Kidney (tissue), 14 donors: ENCODE results near the gene CLDN20. TPM values are rescaled to one million over a fixed set of nuclear protein-coding genes. Genes with fewer than 3 reads are reported as not detected.

Source experiments
- DNase-seq, 5 donors: peaks; one replicate each; pipeline ENCODE4 v3.0.0-alpha.2; 2013 to 2020
- FAIRE-seq: peaks from 2 replicates; lab custom pipeline; 2012; peaks lifted over from hg19 to GRCh38; lab: Jason Lieb, UNC
- H3K27ac ChIP-seq, 2 donors: one replicate each; pipeline ENCODE4 v1.7.0; 2013; ENCODE audit warnings: low read depth in 2 of 2, low read length in 2 of 2, inconsistent platforms in 1 of 2
- H3K27me3 ChIP-seq: one replicate; pipeline ENCODE4 v1.7.1; 2013; ENCODE audit warnings: low read length, inconsistent platforms; ENCODE audit not compliant: control insufficient read depth, insufficient read depth
- H3K36me3 ChIP-seq, 3 donors: one replicate each; pipeline versions ENCODE4 v1.7.0 to v1.7.1; 2013; ENCODE audit warnings: low read length in 3 of 3, control low read depth in 1 of 3, inconsistent platforms in 1 of 3; ENCODE audit not compliant: insufficient read depth in 3 of 3, control insufficient read depth in 2 of 3
- H3K4me1 ChIP-seq, 3 donors: one replicate each; pipeline versions ENCODE4 v1.7.0 to v1.7.1; 2013; ENCODE audit warnings: low read length in 3 of 3, inconsistent platforms in 1 of 3, low read depth in 1 of 3; ENCODE audit not compliant: control insufficient read depth in 2 of 3, insufficient read depth in 2 of 3
- H3K4me3 ChIP-seq, 3 donors: one replicate each; pipeline versions ENCODE4 v1.7.0 to v1.8.1; 2013; ENCODE audit warnings: low read length in 3 of 3, control low read depth in 1 of 3, inconsistent platforms in 1 of 3
- H3K9ac ChIP-seq, 3 donors: one replicate each; pipeline versions ENCODE4 v1.7.0 to v1.7.1; 2013; ENCODE audit warnings: low read length in 3 of 3, control low read depth in 1 of 3, inconsistent platforms in 1 of 3
- H3K9me3 ChIP-seq, 3 donors: one replicate each; pipeline versions ENCODE4 v1.7.0 to v1.7.1; 2013; ENCODE audit warnings: low read length in 3 of 3, control low read depth in 1 of 3, inconsistent platforms in 1 of 3; ENCODE audit not compliant: control insufficient read depth in 2 of 3, insufficient read depth in 1 of 3
- intact Hi-C: fragments of 100-400 bp; cut with DNase I; formaldehyde crosslinking; loops from one replicate; pipeline ENCODE4 v1.11.1; 2022
- polyA plus RNA-seq: library from polyadenylated mRNA; stranded (reverse); fragments of 350-450 nt; fragmentation: Illumina TruSeq; extraction: RNeasy Lipid Tissue Mini Kit (QIAGEN cat#74804); gene quantifications from one replicate; pipeline ENCODE4 v1.2.3, GENCODE V29; 2014; ENCODE audit warnings: low read depth, low replicate concordance; ENCODE audit not compliant: insufficient read depth
- total RNA-seq: library from RNA; stranded (reverse); fragmentation: NEBNext Ultra II Directional; extraction: Animal tissue kit (Norgen Biotek cat#: 25700); gene quantifications from one replicate; pipeline ENCODE4 v1.2.1, GENCODE V29; 2021
- TF ChIP-seq, protein P1 (sequence below): IDR thresholded peaks from 3 replicates; pipeline ENCODE4 v1.5.1; 2012; ENCODE audit warnings: mild to moderate bottlenecking, moderate library complexity, borderline replicate concordance; ENCODE audit not compliant: insufficient read depth; ENCODE audit errors: extremely low read depth
- donor health status: control.
- donor health status: control.
- donor health status: control.
- donor health status: control.
- donor health status: control.
- donor health status: DM: yes; HTN: yes; CAD: no.
- donor health status: Normal renal cell carcinoma (clear cell type).

Gene CLDN20
- total and polyA plus RNA-seq, 2 donors from 2014 or later, result 0.77 TPM; not detected in 1

DNA sequence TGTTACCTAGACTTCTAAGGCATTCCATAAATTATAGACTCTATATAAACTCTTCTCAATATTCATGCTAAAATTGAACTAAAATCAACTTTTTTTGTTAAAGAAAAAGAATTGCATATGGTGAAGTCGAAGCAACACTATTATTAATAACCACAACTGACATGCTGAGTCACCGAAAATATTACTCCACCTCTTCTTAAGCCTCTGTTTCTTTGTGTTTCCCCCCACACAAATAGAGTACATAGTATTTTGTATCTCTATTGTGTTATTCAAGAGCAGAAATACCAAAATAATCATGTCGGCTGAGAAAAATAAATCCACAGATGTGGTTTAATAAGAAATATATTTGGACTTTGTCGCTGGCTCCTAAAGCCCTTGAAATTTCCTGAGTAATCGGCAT is 26.7 kb downstream of the CLDN20 start:
- Histone ChIP-seq H3K27ac (no peak overlapping the region), H3K27me3 (no peaks in the 10 kb centered on the region), H3K4me1 (no peaks in the 10 kb centered on the region), H3K36me3 (peaks cover 2 to 6% (median 4%) of the 10 kb centered on the region in 3 donors), H3K9me3 (no peaks in the 10 kb centered on the region), H3K9ac (no peak overlapping the region), H3K4me3 (no peak overlapping the region)
- DNase-seq (no peak), FAIRE-seq (no peak)
- intact Hi-C loops, result no loop called here
- TF ChIP-seq, protein P1, sequence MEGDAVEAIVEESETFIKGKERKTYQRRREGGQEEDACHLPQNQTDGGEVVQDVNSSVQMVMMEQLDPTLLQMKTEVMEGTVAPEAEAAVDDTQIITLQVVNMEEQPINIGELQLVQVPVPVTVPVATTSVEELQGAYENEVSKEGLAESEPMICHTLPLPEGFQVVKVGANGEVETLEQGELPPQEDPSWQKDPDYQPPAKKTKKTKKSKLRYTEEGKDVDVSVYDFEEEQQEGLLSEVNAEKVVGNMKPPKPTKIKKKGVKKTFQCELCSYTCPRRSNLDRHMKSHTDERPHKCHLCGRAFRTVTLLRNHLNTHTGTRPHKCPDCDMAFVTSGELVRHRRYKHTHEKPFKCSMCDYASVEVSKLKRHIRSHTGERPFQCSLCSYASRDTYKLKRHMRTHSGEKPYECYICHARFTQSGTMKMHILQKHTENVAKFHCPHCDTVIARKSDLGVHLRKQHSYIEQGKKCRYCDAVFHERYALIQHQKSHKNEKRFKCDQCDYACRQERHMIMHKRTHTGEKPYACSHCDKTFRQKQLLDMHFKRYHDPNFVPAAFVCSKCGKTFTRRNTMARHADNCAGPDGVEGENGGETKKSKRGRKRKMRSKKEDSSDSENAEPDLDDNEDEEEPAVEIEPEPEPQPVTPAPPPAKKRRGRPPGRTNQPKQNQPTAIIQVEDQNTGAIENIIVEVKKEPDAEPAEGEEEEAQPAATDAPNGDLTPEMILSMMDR, result no peak

DNA sequence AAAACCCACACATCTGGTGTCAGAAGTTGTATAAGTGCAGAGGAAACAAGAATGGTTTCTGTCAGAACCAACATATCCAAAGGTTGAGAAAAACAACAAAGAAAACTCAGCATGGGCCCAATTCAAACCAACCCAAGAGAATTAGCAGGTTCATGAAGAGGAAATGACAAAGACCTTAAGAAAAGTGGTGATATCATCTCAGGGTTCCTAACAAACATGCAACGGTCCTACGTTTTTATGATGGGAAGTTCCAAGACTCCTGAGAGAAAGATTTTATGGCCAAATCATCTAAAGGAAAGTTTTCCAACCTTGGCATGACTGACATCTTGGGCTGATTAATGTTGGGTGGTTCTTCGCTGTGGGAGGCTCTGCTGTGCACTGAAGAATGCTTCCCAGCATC is 27.5 kb downstream of the CLDN20 start:
- intact Hi-C loops, result no loop called here
- TF ChIP-seq, protein P1, result no peak
- FAIRE-seq, result no peak
- Histone ChIP-seq H3K4me3 (no peak overlapping the region), H3K4me1 (no peaks in the 10 kb centered on the region), H3K27me3 (no peaks in the 10 kb centered on the region), H3K9me3 (no peaks in the 10 kb centered on the region), H3K9ac (no peak overlapping the region), H3K27ac (no peak overlapping the region), H3K36me3 (peaks cover 2 to 6% (median 4%) of the 10 kb centered on the region in 3 donors)
- no peak for DNase-seq

DNA sequence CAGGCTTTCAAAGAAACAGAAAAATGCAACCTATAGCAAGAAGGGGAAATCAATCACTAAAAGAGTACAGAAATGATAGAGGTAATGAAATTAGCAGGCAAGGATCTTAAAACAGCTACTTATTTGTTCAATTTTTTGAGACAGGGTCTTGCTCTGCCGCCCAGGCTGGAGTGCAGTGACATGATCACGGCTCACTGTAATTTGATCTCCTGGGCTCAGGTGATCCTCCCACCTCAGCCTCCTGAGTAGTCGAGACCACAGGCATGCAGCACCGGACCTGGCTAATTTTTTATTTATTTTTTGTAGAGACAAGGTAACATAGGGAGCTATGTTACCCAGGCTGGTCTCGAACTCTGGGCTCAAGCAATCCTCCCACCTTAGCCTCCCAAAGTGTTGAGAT is 28.9 kb downstream of the CLDN20 start:
- DNase-seq, result no peak
- H3K36me3 ChIP-seq, result peaks cover 4 to 6% (median 5%) of the 10 kb centered on the region in 3 donors
- intact Hi-C loops, result no loop called here
- H3K4me1 ChIP-seq, result no peaks in the 10 kb centered on the region
- H3K4me3 ChIP-seq, result no peak overlapping the region
- no peak overlapping the region for H3K9ac ChIP-seq
- H3K27ac ChIP-seq, result no peak overlapping the region
- TF ChIP-seq, protein P1, result no peak
- no peaks in the 10 kb centered on the region for H3K27me3 ChIP-seq
- FAIRE-seq, result no peak
- no peaks in the 10 kb centered on the region for H3K9me3 ChIP-seq

DNA sequence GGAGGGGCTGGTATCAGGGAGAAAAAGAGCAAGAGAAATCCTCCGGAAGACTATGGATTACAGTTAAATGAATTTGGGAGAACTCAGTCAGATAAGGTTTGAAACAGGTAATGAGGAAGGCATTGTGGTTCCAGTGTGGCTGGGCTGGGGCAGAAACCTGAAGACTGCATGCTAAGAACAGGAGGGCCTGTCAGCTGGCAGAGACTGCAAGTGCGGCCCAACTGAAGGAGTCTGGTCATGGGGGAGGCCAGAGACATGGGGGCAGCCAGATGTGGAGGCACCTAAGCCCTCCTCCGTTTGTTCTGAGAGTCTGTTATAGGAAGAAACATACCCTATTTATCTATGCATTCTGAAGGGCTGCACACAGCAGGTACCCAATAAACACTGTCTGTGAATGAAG is 33.9 kb downstream of the CLDN20 start:
- DNase-seq, result no peak
- Histone ChIP-seq H3K27me3 (no peaks in the 10 kb centered on the region), H3K9ac (no peak overlapping the region), H3K4me1 (no peaks in the 10 kb centered on the region), H3K36me3 (peaks cover under 1 to 7% (median 3%) of the 10 kb centered on the region in 3 donors), H3K9me3 (no peaks in the 10 kb centered on the region), H3K4me3 (no peak overlapping the region), H3K27ac (no peak overlapping the region)
- no peak for FAIRE-seq
- intact Hi-C loops, result no loop called here
- TF ChIP-seq, protein P1, result no peak
